Omental fat pad (tissue), 4 donors: ENCODE measurements around the gene C20orf173. TPM values are rescaled to one million over a fixed set of nuclear protein-coding genes. Genes with fewer than 3 reads are reported as not detected.
"Not testable (repeated sequence)": the region's sequence is repeated elsewhere in the genome, so short reads cannot be mapped to it uniquely, and the experiment has no call there.

Experiments used
- ATAC-seq: fragments of 150-250 bp; one replicate; pipeline ENCODE4 v1.9.1; 2016; ENCODE audit warnings: mild to moderate bottlenecking, moderate library complexity; ENCODE audit not compliant: low FRiP score
- DNase-seq: peaks from one replicate; pipeline ENCODE4 v3.0.0-alpha.2; 2019; ENCODE audit warnings: low spot score
- total RNA-seq, 4 donors: library from RNA; depleted of rRNA; stranded (reverse); fragments of >200 nt; gene quantifications; one replicate each; pipeline ENCODE4 v1.1.0, GENCODE V29; 2016
- TF ChIP-seq, protein P1 (sequence below), 3 donors: fragments of 450-650 bp; IDR thresholded peaks; one replicate each; pipeline ENCODE4 v1.5.1; 2016 to 2017; ENCODE audit warnings: antibody characterized with exemption in 3 of 3, mild to moderate bottlenecking in 3 of 3, moderate library complexity in 2 of 3

Gene C20orf173
- total RNA-seq, 4 donors from 2014 or later: not detected

DNA sequence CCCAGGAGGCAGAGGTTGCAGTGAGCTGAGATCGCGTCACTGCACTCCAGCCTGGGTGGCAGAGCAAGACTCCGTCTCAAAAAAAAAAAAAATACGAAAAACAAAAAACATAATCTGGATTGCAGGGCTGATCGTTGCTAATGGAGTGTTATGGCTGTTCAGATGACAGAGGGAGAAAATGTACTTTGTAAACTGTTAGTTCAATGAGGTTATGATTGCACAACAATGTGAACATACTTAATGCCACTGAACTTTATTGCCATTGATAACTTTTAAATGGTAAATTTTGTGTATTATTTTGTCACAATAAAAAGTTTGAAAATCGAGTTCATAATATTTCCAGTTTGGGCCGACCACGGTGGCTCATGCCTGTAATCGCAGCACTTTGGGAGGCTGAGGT lies 10.5 kb downstream of the C20orf173 start:
- DNase-seq (no peak), ATAC-seq (no peak)
- TF ChIP-seq, protein P1, sequence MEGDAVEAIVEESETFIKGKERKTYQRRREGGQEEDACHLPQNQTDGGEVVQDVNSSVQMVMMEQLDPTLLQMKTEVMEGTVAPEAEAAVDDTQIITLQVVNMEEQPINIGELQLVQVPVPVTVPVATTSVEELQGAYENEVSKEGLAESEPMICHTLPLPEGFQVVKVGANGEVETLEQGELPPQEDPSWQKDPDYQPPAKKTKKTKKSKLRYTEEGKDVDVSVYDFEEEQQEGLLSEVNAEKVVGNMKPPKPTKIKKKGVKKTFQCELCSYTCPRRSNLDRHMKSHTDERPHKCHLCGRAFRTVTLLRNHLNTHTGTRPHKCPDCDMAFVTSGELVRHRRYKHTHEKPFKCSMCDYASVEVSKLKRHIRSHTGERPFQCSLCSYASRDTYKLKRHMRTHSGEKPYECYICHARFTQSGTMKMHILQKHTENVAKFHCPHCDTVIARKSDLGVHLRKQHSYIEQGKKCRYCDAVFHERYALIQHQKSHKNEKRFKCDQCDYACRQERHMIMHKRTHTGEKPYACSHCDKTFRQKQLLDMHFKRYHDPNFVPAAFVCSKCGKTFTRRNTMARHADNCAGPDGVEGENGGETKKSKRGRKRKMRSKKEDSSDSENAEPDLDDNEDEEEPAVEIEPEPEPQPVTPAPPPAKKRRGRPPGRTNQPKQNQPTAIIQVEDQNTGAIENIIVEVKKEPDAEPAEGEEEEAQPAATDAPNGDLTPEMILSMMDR (IDR thresholded peaks at IDR 0.05): no peak

DNA sequence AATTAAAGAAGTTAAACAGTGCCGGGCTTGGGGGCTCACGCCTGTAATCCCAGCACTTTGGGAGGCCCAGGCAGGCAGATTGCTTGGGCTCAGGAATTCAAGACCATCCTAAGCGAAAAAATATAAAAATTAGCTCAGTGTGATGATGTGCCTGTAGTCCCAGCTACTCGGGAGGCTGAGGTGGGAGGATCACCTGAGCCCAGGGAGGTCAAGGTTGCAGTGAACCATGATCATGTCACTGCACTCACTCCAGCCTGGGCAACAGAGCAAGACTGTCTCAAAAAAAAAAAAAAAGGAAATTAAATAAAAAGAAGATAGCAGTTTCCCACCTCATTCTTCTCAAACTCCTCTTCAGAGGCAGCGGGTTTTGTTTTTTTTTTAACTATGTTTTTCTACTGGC lies 11.7 kb downstream of the C20orf173 start:
- not testable (repeated sequence) for DNase-seq, ATAC-seq

DNA sequence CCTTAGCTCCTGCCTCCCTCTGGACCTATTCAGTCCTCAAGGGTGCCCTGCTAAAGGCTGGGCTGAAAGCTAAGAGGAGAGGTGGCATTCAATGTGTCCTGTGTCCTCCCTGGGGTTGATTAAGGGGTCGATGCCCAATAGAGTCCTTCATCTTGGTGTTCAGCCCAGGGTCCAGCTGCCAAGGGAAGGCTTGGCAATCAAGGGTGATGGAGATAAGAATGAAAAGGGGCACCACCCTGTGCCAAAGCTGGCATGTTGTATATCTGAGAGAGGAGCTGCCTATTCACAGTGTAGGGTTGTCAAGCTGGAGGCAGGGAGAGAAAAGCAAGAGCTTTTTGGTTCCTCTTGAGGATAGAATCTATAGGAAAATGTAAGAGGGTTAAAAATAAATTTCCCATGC lies 12.3 kb downstream of the C20orf173 start:
- TF ChIP-seq, protein P1 (IDR thresholded peaks at IDR 0.05): no peak
- no peak for ATAC-seq
- DNase-seq: no peak

- ATAC-seq (peak; percentile 81), DNase-seq (no peak)
- TF ChIP-seq, protein P1 (IDR thresholded peaks at IDR 0.05): no peak
Measured at GRCh38 chr20:35515949-35516645, 13.4 kb downstream of the C20orf173 start.

GRCh38 chr20:35515341-35515740 lies 14.1 kb downstream of the C20orf173 start:
- no peak for ATAC-seq

DNA sequence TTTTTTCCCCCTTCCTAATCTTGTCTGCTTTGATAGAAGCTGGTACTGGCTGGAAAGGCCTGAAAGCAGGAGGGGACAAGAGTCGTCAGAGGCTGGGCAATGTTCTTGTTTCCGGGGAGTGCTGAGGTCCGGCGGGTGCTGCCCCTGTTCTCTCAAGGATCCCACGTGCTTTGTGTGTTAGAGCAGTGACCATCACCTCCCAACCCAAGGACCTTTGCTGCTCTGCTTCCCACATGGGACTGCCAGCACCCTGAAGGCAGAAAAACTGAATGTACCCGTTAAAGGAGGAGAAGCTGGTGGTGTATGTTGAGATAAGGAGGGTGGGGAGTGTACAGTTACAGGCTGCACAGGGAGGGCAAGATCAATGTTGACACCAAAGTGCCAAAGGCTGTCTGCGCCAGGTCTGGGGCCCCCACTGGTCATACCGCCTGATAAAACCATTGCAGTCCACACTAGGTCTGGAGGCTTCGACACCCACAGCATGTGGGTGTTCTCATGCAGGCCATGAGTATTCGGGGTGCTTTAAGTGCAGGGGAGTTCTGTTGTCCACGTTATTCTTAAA lies 15.0 kb downstream of the C20orf173 start:
- DNase-seq (no peak), ATAC-seq (no peak)
- TF ChIP-seq, protein P1 (IDR thresholded peaks at IDR 0.05): no peak

More at GRCh38 chr20:35515341-35515740, 14.1 kb downstream of the C20orf173 start:
- TF ChIP-seq, protein P1 (IDR thresholded peaks at IDR 0.05): no peak
- no peak for DNase-seq

DNA sequence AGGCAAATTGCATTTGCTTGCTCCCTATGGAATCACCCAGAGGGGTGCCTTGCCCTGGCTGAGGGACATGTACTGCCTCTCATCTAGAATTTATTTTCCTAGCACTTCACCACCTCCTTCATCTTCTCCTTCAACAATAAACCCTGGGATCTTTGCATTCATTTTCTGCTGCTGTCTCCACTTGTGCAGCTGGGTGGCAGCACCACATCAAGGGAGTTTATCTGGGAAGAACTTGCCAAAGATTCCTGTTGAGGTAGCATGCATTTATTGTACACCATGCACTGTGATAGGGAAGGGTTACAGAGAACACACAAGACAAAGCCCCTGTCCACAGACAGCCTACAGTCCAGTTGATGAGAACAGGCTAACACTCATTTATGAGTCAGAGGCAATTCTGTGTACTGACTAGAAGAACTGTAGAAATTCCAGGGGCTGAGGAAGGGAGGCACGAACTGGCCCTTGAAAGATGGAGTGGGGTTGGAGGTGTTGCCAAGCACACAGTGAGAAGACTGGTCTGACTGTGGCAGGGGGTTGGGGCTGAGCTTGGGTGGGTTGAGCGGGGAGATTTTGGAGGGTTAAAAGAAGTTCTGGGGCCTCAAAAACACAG lies 17.5 kb downstream of the C20orf173 start:
- no peak for ATAC-seq
- no peak for DNase-seq
- TF ChIP-seq, protein P1 (IDR thresholded peaks at IDR 0.05): no peak
